Activated CD8-positive, alpha-beta memory T cell treated with anti-CD3 and anti-CD28 coated beads, Interleukin-2, amount 50 U/mL, for 1 hour (primary cell): Measurements from ENCODE around the gene EHMT1.
"Not testable (repeated sequence)": the region's sequence is repeated elsewhere in the genome, so short reads cannot be mapped to it uniquely, and the experiment has no call there.

Experiments used
- DNase-seq: peaks from one replicate; pipeline ENCODE4 v3.0.0-alpha.2; 2020; ENCODE audit errors: extremely low read depth

The EHMT1 gene

DNA sequence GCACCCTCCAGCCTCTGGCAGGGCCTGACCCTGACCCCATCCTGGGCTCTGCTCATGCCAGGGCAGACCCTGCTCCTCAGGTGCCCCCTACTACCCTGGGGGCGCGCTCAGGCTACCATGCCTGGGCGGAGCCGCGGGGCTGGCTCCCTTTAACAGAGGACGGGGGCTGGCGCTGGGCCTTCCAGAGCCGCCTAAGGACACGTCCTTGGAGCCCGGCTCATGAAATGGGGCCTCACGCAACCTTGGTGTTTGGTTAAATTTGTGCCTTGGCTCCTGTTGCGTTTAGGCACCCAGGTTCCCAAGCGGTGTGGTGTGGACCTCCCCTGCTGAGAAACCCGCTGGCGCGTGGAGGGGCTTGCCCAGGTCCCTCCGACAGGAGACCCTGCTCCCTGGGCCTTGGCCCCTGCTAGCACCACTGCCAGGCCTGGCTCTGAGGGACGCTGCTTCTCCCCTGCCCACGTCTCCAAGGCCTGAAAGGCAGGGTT is 3.4 kb upstream of the EHMT1 start:
- DNase-seq, result no peak

DNA sequence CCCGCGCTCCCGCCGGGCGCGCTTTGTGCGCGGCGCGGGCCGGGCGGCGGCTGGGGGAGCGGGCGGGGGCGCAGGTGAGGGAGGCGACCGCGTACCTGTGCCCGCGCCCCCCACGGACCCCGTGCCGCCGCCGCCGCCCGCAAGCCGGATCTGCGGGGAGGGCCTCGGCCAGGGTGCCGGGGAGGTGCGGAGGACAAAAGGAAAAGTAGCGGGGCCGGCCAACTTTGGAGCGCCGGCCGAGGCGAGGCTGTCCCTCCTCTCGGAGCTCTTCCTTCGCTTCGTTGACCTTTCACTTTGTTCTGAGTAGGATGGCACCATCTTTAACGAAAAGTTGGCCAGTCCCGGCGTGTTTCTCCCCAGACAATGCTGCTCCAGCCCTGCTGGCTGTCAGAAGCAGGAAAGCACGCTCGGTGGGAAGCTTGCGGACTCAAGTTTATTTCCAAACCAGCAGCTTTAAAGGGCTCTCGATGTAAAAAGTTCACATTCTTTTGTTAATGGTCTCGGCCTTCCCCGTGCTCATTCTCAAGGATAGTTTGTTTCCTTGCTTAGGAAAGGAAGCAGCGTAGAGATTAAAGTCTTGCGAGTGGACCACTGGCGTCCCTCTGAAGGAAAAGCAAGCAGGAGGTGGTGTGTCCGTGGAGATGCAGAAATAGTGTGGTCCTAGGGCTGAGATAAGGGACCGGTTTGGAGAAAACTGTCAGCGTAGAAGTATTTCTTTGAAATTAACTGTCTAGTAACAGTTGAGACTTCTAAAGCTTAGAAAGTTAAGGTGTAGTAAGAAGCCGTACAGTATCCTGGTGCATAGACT is 639 bp downstream of the EHMT1 start:
- DNase-seq, result no peak

GRCh38 chr9:137620048-137620405 is 1.2 kb downstream of the EHMT1 start:
- no peak for DNase-seq

GRCh38 chr9:137620581-137620980 is 1.8 kb downstream of the EHMT1 start:
- DNase-seq, result no peak

DNA sequence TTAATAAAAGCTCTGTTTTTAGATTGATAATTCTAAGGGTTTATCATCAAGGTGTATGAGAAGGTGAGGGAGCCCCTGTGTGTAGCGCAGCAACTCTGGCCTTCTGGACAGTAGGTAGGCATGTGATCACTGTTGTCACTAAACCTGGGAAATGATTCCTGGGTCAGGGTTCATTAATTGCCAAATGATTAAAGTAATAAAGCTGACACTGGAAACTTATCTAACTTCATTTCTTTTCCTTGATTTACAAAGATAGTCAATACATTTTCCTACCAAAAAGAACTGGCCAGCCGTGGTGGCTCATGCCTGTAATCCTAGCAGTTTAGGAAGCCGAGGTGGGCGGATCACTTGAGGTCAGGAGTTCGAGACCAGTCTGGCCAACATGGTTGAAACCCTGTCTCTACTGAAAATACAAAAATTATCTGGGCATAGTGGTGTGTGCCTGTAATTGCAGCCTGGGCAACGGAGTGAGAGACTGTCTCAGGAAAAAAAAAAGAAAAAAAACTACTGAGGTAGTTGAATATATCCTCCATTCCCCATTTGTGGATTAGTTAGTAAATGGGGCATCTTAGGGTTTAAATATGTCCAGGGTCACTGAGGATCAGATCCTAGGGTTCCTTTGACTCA is 2.4 kb downstream of the EHMT1 start:
- DNase-seq, result no peak

- not testable (repeated sequence) for DNase-seq
Measured at GRCh38 chr9:137622211-137622610, 3.4 kb downstream of the EHMT1 start.

- no peak for DNase-seq
Measured at GRCh38 chr9:137626464-137626863, 7.7 kb downstream of the EHMT1 start.

GRCh38 chr9:137627406-137627805 is 8.6 kb downstream of the EHMT1 start:
- DNase-seq, result not testable (repeated sequence)

- DNase-seq, result no peak
Measured at GRCh38 chr9:137630126-137630525, 11.3 kb downstream of the EHMT1 start.

DNA sequence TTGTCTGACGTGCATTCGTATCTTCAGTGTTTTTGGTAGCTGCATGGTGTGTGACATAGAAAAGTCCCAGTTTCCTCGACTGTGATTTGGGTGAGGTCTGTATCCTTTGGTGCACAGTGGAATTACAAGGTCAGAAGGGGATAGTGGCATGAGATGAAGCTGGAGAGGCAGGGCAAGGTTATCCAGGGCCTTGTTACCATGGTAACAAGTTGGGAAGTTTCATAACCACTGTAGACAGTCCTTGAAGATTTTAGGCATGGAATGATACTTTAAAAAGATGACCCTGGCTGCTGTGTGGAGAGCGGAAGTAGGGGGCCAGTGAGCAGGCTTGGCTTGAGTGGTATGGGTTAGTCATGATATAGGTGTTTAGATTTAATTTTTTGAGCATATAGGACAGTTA is 11.9 kb downstream of the EHMT1 start:
- DNase-seq, result no peak

GRCh38 chr9:137631345-137632229 is 12.8 kb downstream of the EHMT1 start:
- no peak for DNase-seq

DNA sequence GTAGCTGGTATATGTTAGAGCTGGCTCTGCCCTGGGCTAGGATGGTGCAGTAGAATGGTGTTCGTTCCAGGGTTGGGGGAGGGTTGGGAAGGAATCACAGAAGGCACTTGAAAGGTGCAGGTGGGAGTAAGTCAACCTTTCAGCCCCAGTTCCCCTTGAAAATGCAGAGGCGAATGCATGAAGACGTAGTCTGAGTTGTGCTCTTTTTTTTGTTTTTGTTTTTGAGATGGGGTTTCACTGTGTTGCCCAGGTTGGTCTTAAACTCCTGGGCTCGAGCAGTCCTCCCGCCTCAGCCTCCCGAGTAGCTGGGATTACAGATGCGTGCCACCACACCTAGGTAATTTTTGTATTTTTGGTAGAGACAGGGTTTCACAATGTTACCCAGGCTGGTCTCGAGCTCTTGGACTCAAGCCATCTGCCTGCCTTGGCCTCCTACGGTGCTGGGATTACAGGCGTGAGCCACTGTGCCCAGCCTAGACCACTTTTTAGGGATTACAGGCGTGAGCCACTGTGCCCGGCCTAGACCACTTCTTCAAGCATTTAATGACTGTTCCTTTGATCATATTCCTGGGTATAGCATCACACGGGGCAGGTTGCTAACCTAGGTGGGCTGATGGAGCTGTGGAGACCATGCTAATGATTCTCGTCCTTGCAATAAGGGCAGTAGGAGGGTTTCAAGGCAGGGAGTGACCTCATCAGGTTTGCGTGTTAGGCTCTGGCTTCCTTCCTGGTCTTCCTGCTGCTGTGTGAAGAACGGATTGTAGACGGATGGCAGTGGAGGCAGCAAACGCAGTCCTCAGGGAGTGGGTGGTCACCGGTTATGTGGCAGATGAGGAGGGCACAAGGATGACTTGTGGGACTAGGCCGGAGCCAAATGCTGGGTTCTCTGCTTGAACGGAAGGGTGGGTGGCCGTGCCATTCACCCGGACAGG is 13.7 kb downstream of the EHMT1 start:
- DNase-seq, result no peak

- no peak for DNase-seq
Measured at GRCh38 chr9:137634016-137634415, 15.2 kb downstream of the EHMT1 start.

DNA sequence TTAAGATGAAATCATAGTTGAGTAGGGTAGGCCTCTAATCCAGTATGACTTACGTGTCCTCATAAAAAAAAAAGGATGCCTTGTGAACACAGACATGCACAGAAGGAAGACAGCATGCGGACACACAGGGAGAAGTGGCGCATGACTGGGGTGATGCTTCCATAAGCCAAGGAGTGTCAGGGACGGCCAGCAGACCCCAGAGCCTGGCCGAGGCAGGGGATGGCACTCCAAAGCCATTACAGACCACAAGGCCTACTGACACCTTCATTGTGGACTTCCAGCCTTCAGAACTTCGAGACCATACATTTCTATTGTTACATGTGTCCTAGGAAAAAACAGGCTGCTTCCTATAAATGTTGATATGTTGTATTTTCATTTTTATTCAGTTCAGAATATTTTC is 19.9 kb downstream of the EHMT1 start:
- DNase-seq, result no peak

DNA sequence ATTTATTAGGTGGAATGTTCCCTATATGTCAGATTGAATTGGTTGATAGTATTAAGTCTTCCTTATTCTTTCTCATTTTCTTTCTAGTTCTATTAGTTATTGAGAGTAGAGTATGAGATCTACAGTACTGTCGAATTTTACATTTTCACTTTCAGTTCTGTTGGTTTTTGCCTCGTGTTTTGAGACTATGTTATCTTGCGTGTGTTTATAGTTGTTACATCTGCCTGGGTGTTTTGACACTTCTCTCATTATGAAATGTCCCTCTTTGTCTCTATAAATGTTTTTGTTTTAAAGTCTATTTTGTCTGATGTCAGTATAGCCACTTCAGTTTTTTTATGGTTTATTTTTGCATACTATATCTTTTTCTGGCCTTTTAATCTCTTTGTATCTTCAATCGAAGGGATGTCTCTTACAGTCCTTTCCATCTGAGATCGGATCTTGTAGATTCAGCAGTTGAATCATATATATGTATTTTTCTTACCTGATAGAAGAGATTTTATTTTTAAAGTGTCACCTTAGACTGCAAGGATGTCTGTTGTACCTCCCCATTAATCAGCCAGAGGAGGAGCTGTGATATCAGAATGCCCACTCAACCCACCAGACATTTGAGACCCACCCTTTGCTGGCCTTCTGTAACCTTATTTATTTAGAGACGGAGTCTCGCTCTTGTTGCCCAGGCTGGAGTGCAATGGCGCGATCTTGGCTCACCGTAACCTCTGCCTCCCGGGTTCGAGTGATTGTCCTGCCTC is 20.7 kb downstream of the EHMT1 start:
- no peak for DNase-seq

- no peak for DNase-seq
Measured at GRCh38 chr9:137640862-137641261, 22.1 kb downstream of the EHMT1 start.

DNA sequence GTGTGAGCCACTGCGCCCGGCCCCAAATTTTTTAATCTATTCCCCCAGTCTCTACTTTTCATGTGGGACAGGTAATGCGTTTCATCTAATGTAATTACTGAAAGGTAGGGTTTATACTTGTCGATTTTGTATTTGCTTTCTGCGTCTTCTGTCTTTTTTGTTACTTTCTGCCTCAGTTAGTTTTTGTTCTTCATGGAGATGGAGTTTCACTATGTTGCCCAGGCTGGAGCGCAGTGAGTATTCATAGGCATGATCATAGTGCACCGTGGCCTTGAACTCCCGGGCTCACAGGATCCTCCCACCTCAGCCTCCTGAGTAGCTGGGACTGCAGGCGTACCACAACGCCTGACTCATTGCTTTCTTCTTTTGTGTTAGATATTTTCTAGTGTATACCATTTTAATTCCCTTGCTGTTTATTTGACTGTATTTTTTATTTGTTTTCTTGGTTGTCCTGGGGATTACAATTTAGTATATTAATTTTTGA is 23.4 kb downstream of the EHMT1 start:
- no peak for DNase-seq

- DNase-seq, result no peak
Measured at GRCh38 chr9:137642892-137643291, 24.1 kb downstream of the EHMT1 start.

DNA sequence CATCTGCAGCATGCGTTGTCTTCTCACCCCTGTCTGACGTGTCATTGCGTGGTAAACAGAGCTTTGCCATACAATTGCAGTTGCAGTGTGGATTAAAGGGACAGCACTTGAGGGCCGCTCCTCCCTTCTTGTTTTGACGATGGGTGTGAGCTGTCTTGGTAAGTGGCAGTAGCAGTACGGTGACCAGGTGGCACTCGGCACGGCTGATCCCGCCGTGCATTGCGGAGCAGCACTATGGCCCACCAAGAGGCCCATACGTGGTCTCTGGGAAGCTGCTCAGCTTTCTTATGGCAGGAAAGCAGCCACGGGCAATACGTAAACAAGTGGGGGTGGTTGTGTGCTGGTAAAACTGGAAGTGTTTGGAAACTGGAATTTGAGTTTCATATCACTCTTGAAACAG is 25.1 kb downstream of the EHMT1 start:
- no peak for DNase-seq

DNA sequence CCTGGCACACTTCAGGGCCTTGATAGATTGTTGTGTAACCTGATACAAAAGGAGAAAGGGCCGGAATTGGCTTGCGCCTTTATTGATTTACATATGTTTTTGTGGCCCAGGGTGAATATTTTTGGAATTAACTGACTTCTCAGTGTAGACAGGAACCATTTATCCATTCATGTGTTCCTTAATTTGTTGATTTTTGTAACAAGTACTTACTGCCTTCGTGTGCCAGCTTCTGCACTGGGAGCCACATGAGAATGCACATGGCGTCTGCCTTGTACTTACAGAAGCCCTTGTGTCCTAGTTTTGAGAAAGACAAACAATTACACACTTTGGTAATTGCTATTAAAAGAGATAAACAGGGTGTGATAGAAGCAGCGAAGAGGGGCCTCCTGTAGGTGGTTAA is 26.4 kb downstream of the EHMT1 start:
- DNase-seq, result no peak
